ENCODE data around the gene PRRC2B.

PRRC2B gene

DNA sequence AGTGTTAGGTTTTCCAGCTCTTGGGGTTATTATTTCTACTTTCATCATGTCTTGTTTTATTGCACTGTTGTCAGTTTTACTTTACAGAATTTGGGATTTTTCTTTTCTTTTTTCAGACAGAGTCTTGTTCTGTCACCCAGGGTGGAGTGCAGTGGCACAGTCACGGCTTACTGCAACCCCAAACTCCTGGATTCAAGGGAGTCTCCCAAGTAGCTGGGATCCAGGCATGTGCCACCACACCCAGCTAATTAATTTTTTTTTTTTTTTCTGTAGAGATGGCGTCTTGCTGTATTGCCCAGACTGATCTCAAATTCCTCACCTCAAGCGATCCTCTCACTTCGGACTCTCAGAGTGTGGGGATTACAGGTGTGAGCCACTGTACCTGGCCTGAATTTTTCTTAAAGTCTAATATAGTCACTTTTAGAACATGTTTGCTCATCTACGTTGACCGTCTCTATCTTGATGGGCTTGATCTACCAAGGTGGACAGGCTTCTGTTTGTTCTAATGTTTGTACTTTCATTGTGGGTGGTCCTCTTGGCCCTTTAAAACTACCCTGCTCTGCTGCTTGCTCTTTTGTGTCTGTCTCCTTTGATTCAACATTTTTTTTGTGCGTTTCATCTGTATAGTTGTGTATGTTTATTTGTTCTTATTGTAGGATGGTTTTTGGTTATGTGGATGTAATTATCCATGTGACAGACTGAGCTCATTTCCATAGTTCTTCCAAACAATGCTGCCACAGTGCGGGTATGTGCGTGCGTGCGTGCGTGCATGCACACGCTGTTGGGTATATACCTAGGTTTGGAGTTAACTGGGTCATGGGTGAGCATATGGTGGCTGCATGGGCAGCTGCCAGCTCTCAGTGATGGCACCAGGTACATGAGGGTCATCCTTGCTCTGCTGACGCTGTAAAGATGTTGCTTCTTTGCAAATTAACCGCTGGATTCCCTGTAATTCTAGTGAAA, 18.1 kb downstream of the PRRC2B start:
- DNase-seq = no peak

DNA sequence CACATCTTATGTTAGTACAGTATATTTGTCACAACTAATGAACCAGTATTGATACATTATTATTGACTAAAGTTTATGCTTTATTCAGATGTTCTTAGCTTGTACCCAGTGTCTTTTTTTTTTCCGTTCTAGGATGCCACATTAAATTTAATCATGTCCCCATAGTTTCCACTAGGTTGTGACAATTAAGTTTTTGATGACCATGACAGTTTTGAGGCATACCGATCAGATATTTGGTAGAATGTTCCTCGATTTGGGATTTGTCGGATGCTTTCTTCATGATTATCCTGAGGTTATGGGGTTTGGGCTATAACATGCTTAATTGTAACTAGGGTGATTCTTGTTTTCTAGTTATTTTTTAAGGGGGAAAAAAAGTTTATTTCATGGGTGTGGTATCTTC, 22.6 kb downstream of the PRRC2B start:
- no peak for DNase-seq

DNA sequence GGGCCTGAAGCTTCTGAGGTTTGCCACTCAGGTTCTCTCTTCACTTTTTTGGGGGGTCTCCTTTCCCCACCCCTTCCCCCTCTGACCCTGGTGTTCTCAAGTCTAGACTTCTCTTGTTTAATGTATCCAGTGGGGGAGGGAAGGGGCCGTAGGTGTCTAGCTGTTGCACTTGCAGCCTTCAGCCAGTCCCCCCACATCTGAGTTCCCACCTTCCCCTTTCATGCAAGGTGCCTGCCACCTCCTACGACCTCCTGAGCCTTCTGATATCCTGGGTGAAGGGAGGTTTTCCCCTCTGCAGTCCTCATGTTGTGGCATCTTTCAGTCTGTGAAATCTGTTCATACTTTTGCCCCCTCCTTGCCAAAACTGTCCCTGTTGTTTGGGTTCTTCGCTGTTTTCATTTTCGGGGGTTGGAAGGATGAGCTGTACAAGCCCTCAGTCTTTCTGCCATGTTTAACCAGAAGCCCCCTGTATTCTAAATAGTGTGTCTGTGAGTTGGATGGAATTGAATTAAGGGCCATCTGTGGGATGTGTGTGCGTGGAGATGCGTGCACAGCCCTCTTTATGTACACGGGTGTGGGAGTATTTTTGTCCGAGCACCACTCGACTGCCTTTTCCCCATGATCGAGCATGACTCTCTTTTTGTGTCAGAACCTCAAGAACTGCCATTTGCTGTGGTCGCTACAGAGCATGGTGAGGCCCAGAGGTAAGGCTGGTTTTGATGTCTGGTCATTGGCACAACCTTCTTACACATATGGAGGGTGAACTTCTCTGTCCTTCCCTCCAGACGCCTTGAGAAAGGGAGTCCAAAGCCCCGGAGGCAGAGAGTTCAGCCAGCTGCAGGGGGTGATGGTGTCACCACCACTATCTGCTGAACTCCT, 23.6 kb downstream of the PRRC2B start:
- DNase-seq = no peak

DNA sequence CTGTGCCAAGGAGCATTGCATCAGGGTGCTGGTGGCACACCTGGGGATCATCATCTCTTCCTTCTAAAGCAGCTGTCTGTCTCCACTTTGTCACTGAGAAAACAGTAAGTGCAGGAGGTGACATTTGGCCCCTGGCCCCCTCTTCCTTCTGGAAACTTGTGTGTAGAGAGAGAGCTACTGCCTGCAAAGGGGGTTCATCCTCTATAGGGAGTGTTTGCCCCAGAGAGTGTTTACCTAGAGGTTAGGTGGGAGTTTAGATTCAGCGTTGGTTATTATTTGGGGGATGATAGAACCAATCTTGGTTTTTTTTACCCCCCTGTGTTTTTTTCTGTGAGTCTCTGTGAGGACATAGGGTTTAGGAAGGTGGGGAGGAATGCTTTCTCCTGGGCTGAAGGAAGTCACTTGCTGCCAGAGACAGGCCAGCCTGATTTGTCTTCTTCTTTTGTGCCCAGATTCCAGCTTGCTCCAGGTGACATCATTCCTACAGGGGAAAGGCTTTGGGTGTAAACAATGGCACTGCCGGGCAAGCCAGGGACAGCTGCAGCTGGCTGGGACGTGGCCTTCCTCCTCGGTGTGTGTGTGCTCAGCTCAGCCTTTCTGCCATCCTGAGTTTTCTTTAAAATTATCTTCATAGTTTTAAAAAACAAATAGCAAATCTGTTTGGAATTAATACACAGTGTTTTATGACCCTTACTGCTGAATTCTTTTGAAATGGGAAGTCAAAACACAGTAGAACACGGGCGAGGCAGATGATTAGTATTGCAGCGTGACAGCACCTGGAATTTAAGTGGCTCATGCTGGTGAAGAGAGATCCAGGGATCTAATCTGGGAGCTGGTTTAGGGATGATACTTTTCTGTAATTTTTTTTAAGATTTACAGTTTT, 24.5 kb downstream of the PRRC2B start:
- no peak for DNase-seq

DNA sequence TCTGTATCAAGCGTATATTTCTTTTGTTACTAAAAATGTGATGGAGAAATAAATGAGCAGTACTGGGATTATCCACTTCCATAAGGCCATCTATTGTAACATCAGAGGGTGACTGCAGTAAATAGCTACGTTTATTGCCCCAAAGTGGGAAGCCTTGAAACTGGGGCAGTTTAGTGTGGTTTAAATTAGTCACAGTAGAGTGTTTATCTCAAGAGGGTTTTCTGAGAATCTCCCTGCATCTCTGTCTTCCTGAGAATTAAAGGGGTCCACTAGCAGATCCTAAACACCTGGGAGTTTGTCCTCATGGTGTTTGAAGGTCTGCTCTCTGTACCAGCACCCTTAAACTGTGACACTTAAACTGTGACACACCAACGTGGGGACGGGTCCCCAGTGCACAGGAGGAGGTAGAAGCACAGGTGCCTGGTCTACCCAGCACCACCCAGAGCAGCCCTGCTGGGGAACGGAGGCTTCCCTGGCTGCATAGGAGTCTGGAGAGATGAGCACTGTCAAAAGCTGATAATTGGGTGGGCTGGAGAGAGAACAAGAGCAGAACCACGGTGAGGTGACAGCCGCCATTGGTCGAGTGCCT, 25.2 kb downstream of the PRRC2B start:
- no peak for DNase-seq

DNA sequence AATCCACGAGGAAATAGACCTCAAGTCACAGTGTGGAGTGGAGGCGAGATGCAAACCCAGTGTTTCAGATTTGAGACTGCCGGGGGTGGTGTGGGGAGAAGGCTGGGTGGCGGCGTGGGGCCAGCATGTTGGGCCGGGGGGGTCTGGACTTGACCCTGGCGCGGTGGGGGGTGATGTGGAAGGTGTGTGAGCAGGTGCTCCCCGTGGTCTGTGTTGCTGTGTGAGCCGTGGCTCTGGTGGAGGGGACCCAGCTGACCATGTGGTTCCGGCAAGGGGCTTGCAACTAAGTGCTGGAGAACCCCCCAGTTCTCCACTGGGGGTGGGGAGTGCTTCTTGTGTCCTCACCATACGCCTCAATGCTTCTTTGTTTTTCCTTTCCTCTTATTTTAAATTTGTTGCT, 25.8 kb downstream of the PRRC2B start:
- no peak for DNase-seq

DNA sequence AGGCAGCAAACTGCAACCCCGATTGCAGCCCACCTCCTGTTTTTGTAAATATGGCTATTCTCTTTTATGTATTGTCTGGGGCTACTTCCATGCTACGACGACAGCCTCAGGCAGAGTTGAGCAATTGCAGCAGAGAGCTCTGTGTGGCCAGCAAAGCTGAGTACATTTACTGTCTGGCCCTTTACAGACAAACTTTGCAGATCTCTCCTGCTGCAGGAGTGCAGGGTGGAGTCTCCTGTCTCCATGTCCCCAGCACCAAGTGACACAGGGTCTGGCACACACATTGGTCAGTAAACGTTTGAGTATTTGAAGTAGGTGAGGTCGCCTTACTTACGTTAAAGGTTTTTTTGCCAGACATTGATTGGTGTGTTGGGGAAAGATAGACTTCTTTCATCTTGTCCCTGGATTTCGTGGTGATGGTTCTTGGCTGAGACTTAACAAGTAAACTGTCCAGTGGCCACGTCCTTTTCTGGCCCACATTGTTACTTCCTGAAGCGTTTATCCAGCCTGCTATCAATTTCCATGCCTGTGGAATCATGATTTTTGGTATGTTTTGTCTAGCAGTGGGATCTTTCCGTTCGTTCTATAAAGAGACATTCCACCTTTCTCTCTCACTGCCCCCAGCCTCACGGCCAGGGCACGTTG, 27.2 kb downstream of the PRRC2B start:
- DNase-seq = no peak

DNA sequence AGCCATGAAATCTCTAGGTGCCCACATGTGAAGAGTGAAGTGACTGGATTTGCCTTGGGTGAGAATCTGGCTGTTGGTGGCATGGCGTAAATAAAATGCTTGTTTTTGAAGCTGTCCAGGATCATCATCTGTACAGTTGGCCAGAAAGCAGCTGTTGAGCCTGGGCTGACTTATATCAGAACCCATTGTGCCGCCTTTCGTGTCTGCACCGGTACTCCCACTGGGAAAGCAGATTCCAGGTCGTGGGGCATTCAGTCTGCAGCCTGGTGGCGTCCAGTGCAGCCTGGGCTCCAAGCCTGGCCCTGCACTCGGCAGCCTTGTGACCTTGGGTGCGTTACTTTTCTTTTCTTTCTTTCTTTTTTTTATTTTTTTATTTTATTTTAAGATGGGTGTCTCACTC, 27.8 kb downstream of the PRRC2B start:
- no peak for DNase-seq

DNA sequence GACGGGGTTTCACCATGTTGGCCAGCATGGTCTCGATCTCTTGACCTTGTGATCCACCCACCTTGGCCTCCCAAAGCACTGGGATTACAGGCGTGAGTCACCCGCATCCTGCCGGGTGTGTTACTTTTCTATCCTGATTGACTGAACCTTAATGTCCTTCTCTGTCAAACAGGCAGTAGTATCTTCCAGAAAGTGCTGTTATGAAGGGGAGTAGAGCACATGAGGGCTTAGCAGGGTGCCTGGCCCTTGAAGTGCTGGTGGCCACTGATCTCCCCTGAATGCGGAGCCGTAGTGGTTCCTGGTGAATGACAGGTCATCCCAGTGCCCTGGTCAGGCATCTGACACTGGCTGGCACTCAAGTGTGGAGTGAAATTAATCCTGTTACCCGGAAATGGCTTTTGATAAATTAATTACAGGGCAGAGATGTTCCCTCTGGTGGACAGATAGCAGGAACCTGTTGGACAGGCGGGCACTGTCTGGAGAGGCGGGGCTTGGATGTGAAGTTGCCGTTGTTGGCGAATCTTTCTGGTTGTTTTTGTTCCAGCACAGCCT, 28.4 kb downstream of the PRRC2B start:
- DNase-seq = no peak

DNA sequence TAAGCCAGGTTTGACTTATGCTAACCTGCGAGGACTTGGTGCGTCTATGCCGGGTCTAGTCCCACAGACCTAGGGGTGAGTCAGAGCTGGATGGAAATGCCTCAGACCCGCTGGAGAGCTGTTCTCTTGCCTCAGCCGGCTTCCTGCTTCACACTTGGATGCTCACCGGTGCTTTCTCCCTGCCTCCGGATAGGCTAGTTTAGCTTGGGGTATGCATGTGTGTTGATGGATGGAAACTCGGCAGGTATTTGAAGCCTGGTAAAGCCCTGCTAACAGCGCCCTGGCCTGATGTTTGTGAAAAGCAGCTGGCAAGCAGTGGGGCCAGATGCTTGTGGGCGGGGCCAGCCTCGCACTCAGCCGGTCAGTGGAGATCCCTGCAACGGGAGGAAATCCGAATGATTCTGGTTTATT, 29.3 kb downstream of the PRRC2B start:
- no peak for DNase-seq

DNA sequence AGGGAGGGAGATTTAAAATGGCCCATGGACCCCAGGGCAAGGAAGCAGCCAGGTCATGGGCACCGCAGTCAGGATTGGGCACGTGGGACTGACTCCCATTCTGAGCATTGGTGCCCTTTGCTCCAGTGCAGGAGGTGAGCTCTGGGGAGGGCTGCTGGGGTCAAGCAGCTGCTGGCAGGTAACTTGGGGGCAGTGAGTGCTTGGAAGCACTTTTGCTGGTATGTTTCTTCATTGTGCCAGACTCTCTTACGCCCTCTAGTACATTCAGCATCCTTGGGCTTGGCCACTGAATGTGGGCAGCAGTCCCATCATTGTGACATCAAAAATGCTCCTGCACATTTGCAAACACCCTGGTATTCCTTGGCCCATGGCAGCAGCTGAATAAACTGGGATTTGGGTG, 32.7 kb downstream of the PRRC2B start:
- DNase-seq = no peak

DNA sequence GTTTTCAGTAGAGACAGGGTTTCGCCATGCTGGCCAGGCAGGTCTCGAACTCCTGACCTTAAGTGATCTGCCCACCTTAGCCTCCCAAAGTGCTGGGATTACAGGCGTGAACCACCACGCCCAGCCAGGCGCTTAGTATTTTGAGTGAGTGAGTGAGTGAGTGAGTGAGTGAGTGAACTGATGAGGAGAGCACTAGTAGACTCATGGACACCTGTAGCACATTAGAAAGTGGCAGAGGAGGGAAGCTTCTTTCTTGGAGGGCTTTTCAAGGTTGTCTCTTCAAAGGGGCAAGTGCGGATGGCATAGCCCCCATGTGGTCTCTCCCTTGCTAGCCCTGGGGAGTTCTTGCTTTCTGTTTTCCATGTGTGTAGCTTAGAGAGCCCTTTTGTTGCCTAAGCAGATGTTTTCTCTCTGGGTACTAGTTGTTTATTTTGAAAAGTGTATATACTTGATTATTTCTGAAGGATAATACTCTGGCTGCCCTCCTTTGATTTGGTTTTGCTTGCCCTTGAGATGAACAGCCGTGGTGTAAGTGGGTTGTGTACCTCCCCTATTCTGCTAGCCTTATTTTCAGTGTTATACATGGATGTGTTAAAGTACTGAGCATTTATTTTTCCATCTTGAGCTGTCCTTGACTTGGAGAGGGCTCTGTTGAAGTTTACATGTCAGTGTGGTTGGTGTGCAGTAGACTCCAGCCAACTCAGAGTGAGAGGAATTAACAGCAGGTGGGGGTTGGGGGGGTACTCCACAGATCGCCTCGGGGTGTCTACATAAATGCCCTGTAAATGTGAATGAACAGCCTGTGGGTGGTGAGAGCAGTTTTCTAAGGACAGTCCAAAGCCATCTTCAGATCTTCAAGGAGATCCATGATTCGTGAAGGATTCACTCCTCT, 35.5 kb downstream of the PRRC2B start:
- DNase-seq = no peak

DNA sequence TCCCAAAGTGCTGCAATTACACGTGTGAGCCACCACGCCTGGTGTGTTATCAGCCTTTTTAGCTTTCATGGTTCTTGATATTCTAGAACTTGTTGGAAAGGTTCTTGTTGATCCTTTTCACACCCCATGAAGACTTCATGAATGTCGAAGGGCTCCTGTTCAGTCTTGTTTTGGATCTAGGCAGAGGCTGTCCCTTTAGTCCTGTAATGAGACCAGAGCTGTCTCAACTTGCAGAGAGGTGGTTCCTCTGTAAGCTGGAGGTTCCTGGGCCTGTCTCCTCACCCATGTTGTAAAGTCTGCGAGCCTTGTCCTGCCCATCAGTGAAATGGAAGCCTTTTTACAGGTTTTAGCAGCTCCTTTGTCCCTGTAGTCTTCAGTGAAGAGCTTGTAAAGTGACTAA, 38.2 kb downstream of the PRRC2B start:
- DNase-seq = no peak

DNA sequence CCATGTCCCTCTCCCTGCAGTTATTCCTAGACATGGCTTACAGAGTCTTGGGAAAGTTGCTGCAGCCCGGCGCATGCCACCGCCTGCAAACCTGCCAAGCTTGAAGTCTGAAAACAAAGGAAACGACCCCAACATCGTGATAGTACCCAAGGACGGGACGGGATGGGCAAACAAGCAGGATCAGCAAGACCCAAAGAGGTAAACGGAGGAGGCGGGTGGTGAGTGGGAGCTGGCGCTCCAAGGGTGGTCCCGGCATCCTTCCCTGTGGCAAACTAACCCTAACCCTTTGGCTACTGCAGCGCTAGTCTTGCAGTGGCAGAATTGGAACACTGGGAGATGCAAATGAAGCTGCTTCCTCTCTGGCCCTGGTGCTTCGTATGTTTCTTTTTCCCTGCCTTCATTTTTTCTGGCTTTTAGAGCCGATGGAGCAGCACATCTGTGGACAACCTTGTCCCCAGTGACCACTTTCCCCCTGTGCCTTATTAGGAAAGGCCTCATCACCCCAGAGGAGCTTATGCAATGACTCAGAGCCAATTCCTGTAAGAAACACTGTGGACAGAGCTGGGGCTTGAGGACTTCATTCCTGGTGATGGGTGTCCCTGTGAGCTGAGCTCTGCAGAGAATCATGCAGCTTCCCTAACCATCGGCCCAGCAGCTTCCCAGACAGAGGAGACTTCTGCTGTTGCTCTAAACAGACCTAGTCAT, 38.9 kb downstream of the PRRC2B start:
- DNase-seq = no peak

DNA sequence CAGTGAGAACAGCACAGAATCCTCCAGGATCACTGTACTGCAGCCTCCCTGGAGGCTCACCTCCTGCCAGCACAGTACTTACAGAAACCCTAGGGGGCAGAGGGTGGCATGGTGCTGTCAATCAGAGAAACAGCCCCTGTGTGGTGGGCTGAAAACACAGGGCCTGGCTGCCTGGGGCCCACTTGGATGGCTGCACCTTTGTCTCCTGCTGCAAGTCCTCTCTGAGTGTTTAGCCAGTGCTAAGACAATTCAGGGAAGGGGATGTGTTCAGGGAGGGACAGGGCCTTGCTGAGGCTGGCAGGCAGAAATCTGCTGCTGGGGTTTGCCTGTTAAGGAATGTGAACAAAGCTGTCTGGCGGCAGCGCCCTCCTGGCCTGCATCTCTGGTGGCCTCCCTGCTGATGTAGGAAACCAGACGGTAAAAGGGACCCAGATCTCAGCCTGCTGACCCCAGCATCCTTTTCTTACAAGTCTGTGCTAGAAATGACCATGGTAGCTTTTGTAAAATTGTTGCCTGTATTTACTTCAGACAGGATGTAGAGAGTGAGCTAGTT, 39.5 kb downstream of the PRRC2B start:
- DNase-seq = no peak

DNA sequence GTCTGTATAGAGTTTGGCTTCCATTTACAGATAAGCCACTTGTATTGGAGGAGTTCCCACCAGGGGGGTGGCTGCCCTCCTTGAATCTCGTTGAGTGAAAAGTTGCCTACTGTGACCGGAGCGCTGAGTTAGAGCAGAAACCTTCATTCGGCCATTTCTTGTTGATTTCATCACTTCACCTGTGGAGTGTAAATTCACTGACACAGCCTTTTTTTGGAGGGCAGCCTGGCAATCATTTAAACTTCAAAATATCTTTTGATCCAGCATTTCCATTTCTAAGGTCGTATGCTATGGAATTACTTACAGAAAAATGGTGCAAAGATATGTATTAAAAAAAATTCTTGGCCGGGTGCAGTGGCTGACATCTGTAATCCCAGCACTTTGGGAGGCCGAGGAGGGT, 40.8 kb downstream of the PRRC2B start:
- DNase-seq = no peak

DNA sequence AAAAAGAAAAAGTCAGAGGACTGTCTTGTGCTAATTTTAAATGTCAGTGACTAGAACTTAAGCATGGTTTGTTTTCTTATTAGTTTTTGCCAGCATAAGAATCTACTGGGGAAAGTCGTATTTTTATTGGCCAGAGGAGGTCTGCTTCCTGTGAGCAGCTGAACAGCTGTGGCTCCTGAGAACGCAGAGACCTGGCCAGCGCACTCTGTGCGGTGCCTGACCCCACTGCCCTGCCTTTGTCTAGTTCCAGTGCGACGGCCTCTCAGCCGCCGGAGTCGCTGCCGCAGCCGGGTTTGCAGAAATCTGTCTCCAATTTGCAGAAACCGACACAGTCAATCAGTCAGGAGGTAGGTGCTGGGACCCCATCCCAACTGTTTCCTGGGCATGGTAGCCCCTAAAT, 42.5 kb downstream of the PRRC2B start:
- no peak for DNase-seq

DNA sequence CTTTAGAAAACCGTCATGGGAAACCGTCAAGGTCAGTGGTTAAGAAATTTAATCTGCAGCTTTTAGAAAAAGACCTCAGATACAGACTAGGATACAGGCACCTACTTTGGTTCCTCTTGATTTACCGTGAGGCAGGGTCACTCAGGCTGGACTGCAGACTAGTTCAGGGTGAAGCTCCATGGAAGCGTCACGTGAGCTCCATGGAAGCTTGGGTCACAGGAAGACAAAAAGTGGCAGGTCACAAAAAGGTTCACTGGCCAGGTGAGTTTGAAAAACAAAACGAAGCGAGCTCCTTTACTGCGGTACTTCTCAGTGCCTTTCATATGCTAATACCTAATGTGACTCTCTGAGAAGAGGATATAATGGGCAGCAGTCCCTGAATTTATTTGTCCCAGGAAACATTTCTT, 43.0 kb downstream of the PRRC2B start:
- no peak for DNase-seq

DNA sequence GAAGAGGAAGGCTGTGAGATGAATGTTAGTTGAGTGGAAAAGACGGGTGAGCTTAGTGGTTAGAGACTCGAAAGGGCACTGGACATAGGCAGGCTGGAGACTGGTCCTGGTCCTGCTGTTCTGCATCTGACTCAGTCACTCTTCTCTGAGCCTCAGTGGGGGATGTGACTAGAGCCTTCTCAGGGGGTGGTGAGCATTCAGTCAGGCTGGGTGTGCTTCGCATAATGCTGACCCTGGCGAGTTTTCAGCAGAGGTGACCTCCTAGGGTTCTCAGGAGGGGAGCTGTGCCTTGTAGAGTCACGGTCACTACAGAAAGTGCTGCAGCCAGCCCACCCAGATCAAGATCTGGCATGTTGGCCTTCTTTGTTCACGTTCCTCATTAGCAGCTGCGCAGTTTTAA, 44.3 kb downstream of the PRRC2B start:
- no peak for DNase-seq

DNA sequence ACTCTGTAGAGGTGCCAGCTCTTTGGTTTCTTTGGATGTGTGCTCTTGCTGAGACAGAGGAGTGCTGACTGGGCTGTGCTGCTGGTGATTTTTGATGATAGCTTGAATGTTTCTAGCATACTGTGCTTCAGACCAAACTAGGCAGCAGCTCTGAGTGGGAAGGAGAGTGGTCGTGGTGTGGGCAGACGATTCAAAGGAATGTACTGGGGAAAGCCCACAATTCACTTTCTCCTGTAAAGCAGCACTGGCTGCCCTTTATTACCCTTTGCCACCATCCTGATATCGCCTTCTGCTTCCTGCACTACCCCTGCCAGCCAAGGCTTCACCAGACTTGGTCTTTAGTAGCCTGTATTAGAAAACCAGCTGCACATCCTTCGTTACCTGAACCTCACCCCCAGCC, 45.3 kb downstream of the PRRC2B start:
- DNase-seq = no peak
